HL-60 (cell line): ENCODE results near the gene DMD.

Source experiments
- CTCF ChIP-seq: IDR thresholded peaks from one replicate; pipeline ENCODE4 v1.5.1; 2011; ENCODE audit warnings: low read length, control low read depth, inconsistent platforms; ENCODE audit not compliant: insufficient read depth
- GABPA ChIP-seq: IDR thresholded peaks from 2 replicates; pipeline ENCODE4 v1.6.1; 2012; ENCODE audit warnings: low read depth
- REST ChIP-seq: IDR thresholded peaks from 2 replicates; pipeline ENCODE4 v1.6.1; 2012; ENCODE audit warnings: low read depth; ENCODE audit not compliant: insufficient replicate concordance

GRCh38 chrX:31199840-31200114 is 2011.6 kb downstream of the DMD start:
- TF ChIP-seq GABPA (no peak), REST (no peak), CTCF (no peak)
